ENCODE measurements around the gene ODF2. TPM values are rescaled to one million over a fixed set of nuclear protein-coding genes. Genes with fewer than 3 reads are reported as not detected.
A peak's percentile ranks its signal among the peaks of the same experiment; 100 is the strongest.

The ODF2 gene
- total RNA-seq, 6 donors from 2014 or later: 12.2 to 50.3 (median 22.5) TPM

- ATAC-seq (ENCODE audit: low FRiP score in 2 of 2) (no peak), DNase-seq (no peak)
- no peak overlapping the region for H3K4me3 ChIP-seq
- H3K4me1 ChIP-seq: peaks cover 10 to 14% (median 12%) of the 10 kb centered on the region in 4 donors
- no peaks in the 10 kb centered on the region for H3K36me3 ChIP-seq
- 81 to 96% methylated on average over 2 of the region's 2 CpGs for whole genome bisulfite sequencing, 2 donors
- no peak overlapping the region for H3K27ac ChIP-seq
- H3K27me3 ChIP-seq: peaks cover 0 to 5% (median 2%) of the 10 kb centered on the region in 4 donors
- no peak for TF ChIP-seq POLR2A (IDR thresholded peaks at IDR 0.05)
- TF ChIP-seq POLR2AphosphoS5 (IDR thresholded peaks at IDR 0.05): no peak
- no peak for TF ChIP-seq CTCF (IDR thresholded peaks at IDR 0.05)
- TF ChIP-seq EP300 (IDR thresholded peaks at IDR 0.05): no peak
- no peaks in the 10 kb centered on the region for H3K9me3 ChIP-seq
These were observed 40.5 kb upstream of the ODF2 start for GRCh38 chr9:128415281-128415680.

- H3K4me3 ChIP-seq: no peak overlapping the region
- WGBS, 2 donors: 56 to 60% methylated on average over 6 of the region's 6 CpGs
These were observed 39.8 kb upstream of the ODF2 start for GRCh38 chr9:128416014-128416413.

GRCh38 chr9:128416432-128417019, 39.3 kb upstream of the ODF2 start:
- no peak for ATAC-seq (ENCODE audit: low FRiP score in 2 of 2)
- 52 to 55% methylated on average over 6 of the region's 6 CpGs for WGBS, 2 donors
- H3K27ac ChIP-seq: no peak overlapping the region

More at GRCh38 chr9:128416014-128416413, 39.8 kb upstream of the ODF2 start:
- no peak for TF ChIP-seq EP300 (IDR thresholded peaks at IDR 0.05)
- no peak for TF ChIP-seq POLR2A (IDR thresholded peaks at IDR 0.05)
- no peak for TF ChIP-seq CTCF (IDR thresholded peaks at IDR 0.05)
- no peak for TF ChIP-seq POLR2AphosphoS5 (IDR thresholded peaks at IDR 0.05)
- no peaks in the 10 kb centered on the region for H3K36me3 ChIP-seq
- peaks cover 0 to 11% (median 2%) of the 10 kb centered on the region in 4 donors for H3K27me3 ChIP-seq
- H3K27ac ChIP-seq: no peak overlapping the region
- H3K4me1 ChIP-seq: peaks cover 14 to 21% (median 14%) of the 10 kb centered on the region in 4 donors
- H3K9me3 ChIP-seq: no peaks in the 10 kb centered on the region
- ATAC-seq (ENCODE audit: low FRiP score in 2 of 2): no peak
- peak in 1 of 2 donors; percentile 40 for DNase-seq

GRCh38 chr9:128419061-128419925, 36.5 kb upstream of the ODF2 start:
- Histone ChIP-seq H3K9me3 (no peaks in the 10 kb centered on the region), H3K27me3 (peaks cover 0 to 12% (median 2%) of the 10 kb centered on the region in 4 donors), H3K36me3 (no peaks in the 10 kb centered on the region), H3K27ac (peak overlapping the region in 1 of 4 donors; percentile 85), H3K4me1 (peaks cover 18 to 29% (median 20%) of the 10 kb centered on the region in 4 donors), H3K4me3 (peak overlapping the region in 3 of 4 donors; percentile 98 to 100 (median 99))
- no peak for DNase-seq
- WGBS, 2 donors: 12 to 14% methylated on average over 22 to 27 of the region's 28 CpGs
- no peak for TF ChIP-seq CTCF (IDR thresholded peaks at IDR 0.05)
- TF ChIP-seq POLR2A (IDR thresholded peaks at IDR 0.05): no peak
- TF ChIP-seq POLR2AphosphoS5 (IDR thresholded peaks at IDR 0.05): no peak
- TF ChIP-seq EP300 (IDR thresholded peaks at IDR 0.05): no peak
- no peak for ATAC-seq (ENCODE audit: low FRiP score in 2 of 2)

More at GRCh38 chr9:128416432-128417019, 39.3 kb upstream of the ODF2 start:
- H3K27me3 ChIP-seq: peaks cover 0 to 12% (median 2%) of the 10 kb centered on the region in 4 donors
- peaks cover 16 to 26% (median 19%) of the 10 kb centered on the region in 4 donors for H3K4me1 ChIP-seq
- no peaks in the 10 kb centered on the region for H3K36me3 ChIP-seq
- TF ChIP-seq POLR2A (IDR thresholded peaks at IDR 0.05) (no peak), EP300 (IDR thresholded peaks at IDR 0.05) (no peak), CTCF (IDR thresholded peaks at IDR 0.05) (no peak), POLR2AphosphoS5 (IDR thresholded peaks at IDR 0.05) (no peak)
- H3K9me3 ChIP-seq: no peaks in the 10 kb centered on the region
- no peak for DNase-seq
- no peak overlapping the region for H3K4me3 ChIP-seq

Measured in upper lobe of left lung (tissue), 6 donors.